NCI-H2196 treated with DMSO at 0.1 percent for 48 hours (cell line): ENCODE measurements around the gene RANBP1.

Source experiments
- DNase-seq: peaks from one replicate; lab custom pipeline; 2025; ENCODE audit not compliant: unreplicated experiment; lab: John Stamatoyannopoulos, UW

Gene RANBP1

DNA sequence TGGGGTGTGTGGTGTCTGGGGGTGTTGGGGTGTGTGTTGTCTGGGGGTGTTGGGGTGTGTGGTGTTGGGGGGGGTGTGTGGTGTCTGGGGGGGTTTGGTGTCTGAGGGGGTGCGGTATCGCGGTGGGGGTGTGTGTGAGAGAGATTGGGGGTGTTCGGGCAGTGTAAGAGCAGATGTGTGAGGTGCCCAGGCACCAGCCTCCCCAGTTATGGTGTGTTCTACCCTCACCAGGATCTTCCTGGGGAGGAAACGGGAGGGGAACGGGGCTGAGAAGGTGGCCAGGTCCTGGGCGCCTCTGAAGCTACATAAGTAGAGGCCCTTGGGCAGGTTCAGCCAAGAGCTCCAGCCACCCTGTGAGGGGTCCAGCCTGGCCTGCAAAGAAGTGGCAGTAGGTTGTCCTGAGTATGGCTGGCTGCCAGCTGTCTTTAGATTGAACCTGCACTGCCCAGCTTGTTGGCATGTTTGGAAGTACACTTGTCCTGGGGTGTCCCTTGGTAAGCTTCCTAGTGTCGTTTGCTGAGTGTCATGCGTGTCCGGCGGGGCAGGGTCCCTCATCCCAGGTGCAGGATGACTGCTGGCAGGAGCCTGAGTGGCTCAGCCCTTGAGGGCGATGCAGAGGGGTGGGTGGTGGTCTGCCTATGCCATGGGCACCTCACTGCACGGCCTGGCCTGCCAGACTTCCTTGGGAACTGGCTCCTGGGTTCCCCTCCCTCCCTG lies 7.6 kb downstream of the RANBP1 start:
- DNase-seq = no peak

DNA sequence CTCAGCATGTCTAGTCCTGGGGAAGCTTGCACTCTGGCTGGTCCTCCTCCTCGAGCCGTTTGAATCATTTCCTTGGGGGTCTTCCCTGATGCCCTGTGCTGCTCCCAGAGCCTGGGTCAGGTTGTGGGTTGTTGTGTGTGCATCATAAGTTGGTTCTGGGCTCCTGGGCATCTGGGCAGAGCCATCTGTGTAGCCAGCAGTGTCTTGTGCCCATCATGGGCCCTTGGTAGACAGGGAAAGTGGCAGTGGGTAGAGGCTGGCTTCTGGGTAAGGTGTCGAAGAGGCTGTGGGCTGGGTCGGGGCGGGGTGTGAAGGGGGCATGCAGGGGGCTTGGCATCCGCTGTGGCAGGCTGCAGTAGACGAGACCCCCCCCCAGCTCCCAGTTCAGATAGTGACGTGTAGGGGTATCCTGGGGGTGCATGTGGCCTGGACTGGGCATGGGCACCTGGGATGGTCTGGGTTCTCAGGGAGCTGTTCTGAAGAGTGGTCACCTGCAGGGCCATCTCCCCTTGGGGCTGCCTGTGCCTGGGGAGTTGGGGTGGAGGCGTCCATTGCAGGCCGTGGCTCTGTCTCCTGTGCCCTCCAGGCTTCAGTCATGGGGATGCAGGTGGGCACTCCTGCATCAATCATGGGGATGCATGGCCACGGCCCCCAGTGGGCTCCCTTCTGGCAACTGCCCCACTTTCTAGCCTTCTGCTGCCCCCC lies 8.3 kb downstream of the RANBP1 start:
- no peak for DNase-seq

DNA sequence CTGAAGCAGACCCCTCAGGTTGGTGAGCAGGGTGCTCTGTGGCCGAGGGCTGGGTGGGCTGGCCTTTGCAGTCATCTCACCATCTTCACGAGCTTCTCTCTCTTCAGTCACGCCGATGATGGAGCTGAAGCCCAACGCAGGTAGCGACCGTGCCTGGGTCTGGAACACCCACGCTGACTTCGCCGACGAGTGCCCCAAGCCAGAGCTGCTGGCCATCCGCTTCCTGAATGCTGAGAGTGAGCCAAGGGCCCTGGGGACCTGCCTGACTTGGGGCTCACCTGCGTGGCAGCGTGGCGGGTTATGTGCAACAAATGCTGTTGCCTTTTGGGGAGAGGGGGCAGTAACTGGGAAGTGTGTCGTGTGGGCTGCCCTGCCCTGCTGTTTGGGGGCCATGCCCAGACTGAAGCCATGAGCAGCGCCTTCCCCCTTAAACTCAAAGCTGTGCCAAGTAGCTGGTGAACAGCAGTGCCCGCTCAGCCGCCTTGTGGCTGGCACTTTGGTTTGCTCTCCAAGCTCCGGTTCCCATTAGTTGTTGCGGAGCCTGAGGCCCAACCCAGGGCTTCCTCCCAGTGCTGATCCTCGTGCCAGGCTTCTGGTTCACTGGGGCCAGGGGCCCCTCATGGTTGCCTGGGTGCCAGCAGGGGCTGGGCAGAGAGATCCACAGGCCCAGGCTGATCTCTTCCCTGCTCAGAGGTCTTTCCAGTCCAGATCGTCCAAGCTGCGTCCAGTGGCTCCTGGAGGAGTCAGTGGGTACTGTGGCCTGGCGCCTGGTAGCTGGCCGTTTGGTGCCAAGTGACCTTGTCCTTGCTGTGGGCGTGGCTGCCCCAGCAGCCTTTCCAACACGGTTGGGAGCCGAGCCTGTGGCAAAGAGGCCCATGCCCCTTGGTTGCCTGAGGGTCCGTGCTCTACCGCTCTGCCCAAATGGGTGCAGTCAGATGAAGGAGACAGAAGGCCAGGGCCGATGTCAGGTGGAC lies 9.6 kb downstream of the RANBP1 start:
- no peak for DNase-seq

GRCh38 chr22:20126284-20127029 lies 10.6 kb downstream of the RANBP1 start:
- no peak for DNase-seq

- no peak for DNase-seq
Measured at GRCh38 chr22:20127318-20127868, 11.5 kb downstream of the RANBP1 start.

GRCh38 chr22:20127869-20128618 lies 12.1 kb downstream of the RANBP1 start:
- no peak for DNase-seq

GRCh38 chr22:20128619-20128901 lies 12.7 kb downstream of the RANBP1 start:
- no peak for DNase-seq

GRCh38 chr22:20128902-20129746 lies 13.2 kb downstream of the RANBP1 start:
- DNase-seq = no peak

DNA sequence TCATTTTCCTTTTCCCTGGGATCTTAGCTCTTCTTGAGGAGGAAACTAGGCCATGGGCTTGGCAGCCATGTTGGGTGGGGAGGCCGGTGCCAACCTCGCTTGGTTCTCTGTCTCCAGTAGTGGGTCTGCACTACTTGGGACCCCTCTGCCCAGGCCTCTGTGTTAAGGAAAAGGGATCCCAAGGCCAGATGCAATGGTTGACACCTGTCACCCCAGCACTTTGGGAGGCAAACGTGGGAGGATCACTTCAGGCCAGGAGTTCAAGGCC lies 13.8 kb downstream of the RANBP1 start:
- DNase-seq = no peak

- no peak for DNase-seq
Measured at GRCh38 chr22:20130319-20130718, 14.4 kb downstream of the RANBP1 start.

GRCh38 chr22:20130731-20131596 lies 15.1 kb downstream of the RANBP1 start:
- no peak for DNase-seq

DNA sequence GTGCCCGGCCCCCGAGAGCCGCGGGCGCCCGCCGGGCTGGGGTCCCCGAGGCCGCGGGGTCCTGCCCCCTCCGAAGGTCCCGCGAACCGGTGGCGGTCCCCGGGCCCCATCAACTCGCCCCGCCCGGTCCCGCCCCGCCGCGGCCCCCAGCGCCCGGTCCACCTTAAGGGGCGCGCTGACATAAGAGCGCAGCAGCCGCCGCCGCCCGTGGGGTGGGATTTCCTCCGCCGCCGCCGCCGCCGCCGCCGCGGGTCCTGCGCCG lies 15.6 kb downstream of the RANBP1 start, which contains the start of gene ZDHHC8:
TSS of gene ZDHHC8 (plus strand) at position 208 of the 262 bp plus-strand sequence. CDS start 144 bp downstream, outside the sequence.
- no peak for DNase-seq

- DNase-seq = no peak
Measured at GRCh38 chr22:20131859-20132685, 16.2 kb downstream of the RANBP1 start.

DNA sequence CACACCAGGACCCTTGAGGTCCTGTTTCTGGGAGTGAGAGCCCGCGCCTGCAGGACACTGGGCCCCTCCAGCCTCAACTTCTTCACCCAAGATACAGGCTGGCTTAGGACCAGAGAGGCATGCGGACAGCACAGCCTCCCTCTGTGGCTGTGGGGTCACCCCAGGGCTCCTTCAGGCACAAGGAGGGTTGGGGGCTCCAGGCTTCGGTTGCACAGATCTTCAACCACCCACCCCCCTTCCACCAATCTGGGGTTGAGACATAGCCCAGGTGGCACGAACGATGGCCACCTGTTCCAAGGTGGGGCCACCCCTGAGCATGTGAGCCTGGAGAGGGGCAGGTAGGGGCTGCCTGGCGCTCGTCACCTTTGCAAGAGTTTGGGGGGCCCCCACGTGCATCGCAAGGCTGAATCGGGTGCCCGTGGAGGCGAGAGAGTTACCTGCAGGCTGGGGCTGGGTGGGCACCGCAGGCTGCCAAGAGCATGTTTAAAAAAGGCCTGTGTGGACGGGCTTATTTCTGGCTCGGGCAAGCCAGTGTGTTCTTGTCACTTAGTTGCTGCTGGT lies 16.9 kb downstream of the RANBP1 start:
- no peak for DNase-seq

GRCh38 chr22:20133930-20134549 lies 18.1 kb downstream of the RANBP1 start:
- no peak for DNase-seq

DNA sequence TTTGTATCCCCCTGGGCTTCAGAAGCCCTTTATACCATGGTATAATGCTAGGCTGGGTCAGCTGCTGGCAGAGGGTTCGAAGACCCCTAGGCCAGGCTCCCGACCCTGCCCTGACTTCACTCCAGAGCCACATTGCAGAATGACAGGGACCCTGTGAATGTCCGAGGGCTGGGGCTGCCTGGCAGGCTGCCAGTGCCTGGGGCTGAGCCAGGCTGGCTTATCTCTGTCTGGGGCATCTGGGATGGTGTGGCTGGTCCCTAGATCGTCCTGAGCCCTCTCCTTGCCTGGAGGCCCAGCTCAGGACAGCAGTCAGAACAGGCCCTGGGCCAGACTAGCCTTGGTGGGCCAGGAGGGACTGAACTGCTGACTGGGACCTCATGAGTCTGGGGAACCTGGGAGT lies 19.4 kb downstream of the RANBP1 start:
- no peak for DNase-seq
